Measurements from ENCODE around the gene MUC6. TPM values are rescaled to one million over a fixed set of nuclear protein-coding genes. Genes with fewer than 3 reads are reported as not detected.

Gene MUC6
- total RNA-seq, 4 donors from 2014 or later: not detected

DNA sequence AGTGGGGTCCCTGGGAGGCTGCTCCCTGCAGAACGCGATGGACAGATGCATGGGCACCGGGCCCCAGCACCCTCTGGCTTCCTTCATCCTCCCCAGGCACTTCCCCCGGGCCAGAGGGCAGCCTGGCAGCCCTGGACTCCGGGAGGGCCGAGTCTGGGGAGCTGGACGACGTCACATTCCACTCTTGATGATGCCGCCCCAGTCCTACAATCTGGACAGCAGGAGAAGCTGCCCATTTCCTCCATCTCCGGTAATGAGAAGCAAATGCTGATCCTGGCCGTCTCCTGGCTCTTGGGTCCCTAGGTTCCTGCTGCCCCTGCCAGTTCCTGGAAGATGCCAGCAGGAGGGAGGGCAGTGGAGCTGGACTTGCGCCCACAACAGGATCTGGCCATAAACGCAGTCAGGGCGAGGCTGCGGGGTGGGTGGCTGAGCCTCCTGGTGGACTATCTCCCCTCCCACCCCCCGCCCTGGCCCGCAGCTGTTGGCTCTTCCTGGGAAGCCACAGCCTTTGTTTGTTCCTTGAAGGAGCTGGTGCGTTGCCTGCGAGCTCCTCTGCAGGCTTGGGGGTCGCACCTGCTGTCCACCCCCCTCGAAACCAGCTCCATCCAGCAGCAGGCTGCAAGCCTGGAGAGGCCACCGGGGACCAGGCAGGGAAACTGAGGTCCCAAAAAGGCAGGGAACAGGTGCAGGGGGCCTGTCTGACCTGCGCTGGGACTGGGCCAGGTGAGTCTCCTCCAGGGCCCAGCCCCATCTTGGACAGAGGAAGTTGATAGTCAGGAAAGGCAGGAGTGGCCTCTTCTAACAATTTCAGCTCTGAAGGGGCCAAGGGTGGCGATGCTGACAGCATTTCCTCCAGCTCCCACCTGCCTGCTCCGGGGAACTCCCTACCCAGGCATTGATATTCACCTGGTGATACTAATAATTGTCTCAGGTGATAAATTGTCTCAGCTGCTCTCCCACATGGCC, 17.9 kb upstream of the MUC6 start:
- Histone ChIP-seq H3K36me3 (no peaks in the 10 kb centered on the region), H3K27me3 (peaks cover 0 to 83% (median 16%) of the 10 kb centered on the region in 4 donors), H3K27ac (replicated peaks in 1 of 4) (no peak overlapping the region), H3K9me3 (no peaks in the 10 kb centered on the region), H3K4me1 (peaks cover 0 to 10% (median 0%) of the 10 kb centered on the region in 4 donors), H3K4me3 (no peak overlapping the region)
- intact Hi-C loops (cut with DNase I): loop anchor here (5.0 kb wide), 1 partner anchor 152 kb away; no protein-coding TSS in a partner anchor
- DNase-seq (ENCODE audit: extremely low spot score): no peak
- TF ChIP-seq, protein P1, sequence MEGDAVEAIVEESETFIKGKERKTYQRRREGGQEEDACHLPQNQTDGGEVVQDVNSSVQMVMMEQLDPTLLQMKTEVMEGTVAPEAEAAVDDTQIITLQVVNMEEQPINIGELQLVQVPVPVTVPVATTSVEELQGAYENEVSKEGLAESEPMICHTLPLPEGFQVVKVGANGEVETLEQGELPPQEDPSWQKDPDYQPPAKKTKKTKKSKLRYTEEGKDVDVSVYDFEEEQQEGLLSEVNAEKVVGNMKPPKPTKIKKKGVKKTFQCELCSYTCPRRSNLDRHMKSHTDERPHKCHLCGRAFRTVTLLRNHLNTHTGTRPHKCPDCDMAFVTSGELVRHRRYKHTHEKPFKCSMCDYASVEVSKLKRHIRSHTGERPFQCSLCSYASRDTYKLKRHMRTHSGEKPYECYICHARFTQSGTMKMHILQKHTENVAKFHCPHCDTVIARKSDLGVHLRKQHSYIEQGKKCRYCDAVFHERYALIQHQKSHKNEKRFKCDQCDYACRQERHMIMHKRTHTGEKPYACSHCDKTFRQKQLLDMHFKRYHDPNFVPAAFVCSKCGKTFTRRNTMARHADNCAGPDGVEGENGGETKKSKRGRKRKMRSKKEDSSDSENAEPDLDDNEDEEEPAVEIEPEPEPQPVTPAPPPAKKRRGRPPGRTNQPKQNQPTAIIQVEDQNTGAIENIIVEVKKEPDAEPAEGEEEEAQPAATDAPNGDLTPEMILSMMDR (IDR thresholded peaks at IDR 0.05): no peak
- TF ChIP-seq POLR2A (IDR thresholded peaks at IDR 0.05; ENCODE audit: low read depth) (no peak), POLR2AphosphoS5 (IDR thresholded peaks at IDR 0.05) (no peak), EP300 (IDR thresholded peaks at IDR 0.05) (no peak)
- 46% methylated on average over 15 of the region's 25 CpGs for WGBS

GRCh38 chr11:1053121-1053901, 16.8 kb upstream of the MUC6 start:
- H3K36me3 ChIP-seq: no peaks in the 10 kb centered on the region
- H3K4me1 ChIP-seq: peaks cover 0 to 10% (median 0%) of the 10 kb centered on the region in 4 donors
- no peak overlapping the region for H3K27ac ChIP-seq (replicated peaks in 1 of 4)
- peaks cover 0 to 90% (median 16%) of the 10 kb centered on the region in 4 donors for H3K27me3 ChIP-seq
- H3K4me3 ChIP-seq: no peak overlapping the region
- no peak for DNase-seq (ENCODE audit: extremely low spot score)
- 79% methylated on average over 10 of the region's 25 CpGs for WGBS
- intact Hi-C loops (cut with DNase I): loop anchor here (5.0 kb wide), 1 partner anchor 151 kb away; no protein-coding TSS in a partner anchor
- TF ChIP-seq, protein P1 (IDR thresholded peaks at IDR 0.05): no peak
- no peak for TF ChIP-seq EP300 (IDR thresholded peaks at IDR 0.05)
- TF ChIP-seq POLR2AphosphoS5 (IDR thresholded peaks at IDR 0.05): no peak
- TF ChIP-seq POLR2A (IDR thresholded peaks at IDR 0.05; ENCODE audit: low read depth): no peak
- H3K9me3 ChIP-seq: no peaks in the 10 kb centered on the region

DNA sequence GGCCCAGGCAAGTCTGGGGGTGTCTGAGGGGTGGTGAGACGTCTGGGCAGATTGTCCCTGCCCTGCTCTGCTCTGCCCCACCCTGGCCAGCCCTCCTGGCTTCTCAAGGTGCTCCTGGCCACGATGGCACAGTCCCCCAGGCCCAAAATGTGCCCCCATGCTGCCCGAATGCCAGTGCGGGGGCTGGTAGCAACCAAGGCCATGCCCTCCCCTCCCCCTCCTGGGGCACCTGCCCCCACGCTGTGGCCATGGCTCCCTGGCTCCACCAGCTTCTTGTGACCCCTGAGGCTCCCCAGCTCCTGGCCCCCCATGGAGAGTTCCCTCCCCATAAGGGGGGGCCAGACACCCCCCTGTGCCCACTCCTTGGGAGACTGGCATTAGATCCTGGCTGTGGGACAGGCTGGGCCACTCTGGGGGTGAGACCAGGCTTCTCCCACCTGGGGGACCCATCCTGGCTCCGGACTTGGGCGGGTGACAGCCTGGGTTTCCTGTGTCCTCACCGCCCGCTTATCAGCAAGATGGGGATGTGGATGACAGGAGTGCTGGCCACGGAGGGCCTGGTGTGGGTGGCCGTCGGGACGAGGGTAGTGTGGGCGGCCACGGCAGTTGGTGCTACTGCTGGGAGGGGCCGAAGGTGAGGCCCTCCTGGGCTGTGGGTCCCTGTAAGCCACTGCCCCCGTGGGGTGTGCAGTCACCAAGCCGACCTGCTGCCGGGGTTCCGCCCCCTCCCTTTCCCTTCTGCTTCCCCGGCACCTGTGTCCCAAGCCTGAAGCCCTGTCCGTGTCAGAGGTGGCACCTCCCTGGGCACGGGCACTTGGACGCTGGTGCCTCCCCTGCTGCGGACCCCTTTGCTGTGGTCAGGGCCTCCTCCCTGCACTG, 15.9 kb upstream of the MUC6 start:
- no peak for TF ChIP-seq POLR2A (IDR thresholded peaks at IDR 0.05; ENCODE audit: low read depth)
- TF ChIP-seq POLR2AphosphoS5 (IDR thresholded peaks at IDR 0.05): no peak
- TF ChIP-seq, protein P1 (IDR thresholded peaks at IDR 0.05): no peak
- Histone ChIP-seq H3K27ac (replicated peaks in 1 of 4) (no peak overlapping the region), H3K4me1 (peaks cover 0 to 10% (median 0%) of the 10 kb centered on the region in 4 donors), H3K4me3 (no peak overlapping the region), H3K36me3 (no peaks in the 10 kb centered on the region), H3K27me3 (peaks cover 0 to 93% (median 16%) of the 10 kb centered on the region in 4 donors), H3K9me3 (no peaks in the 10 kb centered on the region)
- WGBS: 83% methylated on average over 13 of the region's 25 CpGs
- no peak for DNase-seq (ENCODE audit: extremely low spot score)
- intact Hi-C loops (cut with DNase I): loop anchor here (5.0 kb wide), 1 partner anchor 150 kb away; no protein-coding TSS in a partner anchor
